IPS DF 19.7 (cell line): Measurements from ENCODE around the gene AGFG2.

Experiments
- DNase-seq: peaks from one replicate; pipeline ENCODE4 v3.0.0-alpha.2; 2013; ENCODE audit warnings: low read depth, low spot score

AGFG2 gene

GRCh38 chr7:100572949-100573675 lies 34.1 kb downstream of the AGFG2 start:
- no peak for DNase-seq

- DNase-seq: no peak
These were observed 34.8 kb downstream of the AGFG2 start, which contains the start of gene SAP25 for GRCh38 chr7:100573691-100574361. TSS of gene SAP25 (minus strand) at chr7:100573900. CDS start at chr7:100573742, 158 bp downstream.

DNA sequence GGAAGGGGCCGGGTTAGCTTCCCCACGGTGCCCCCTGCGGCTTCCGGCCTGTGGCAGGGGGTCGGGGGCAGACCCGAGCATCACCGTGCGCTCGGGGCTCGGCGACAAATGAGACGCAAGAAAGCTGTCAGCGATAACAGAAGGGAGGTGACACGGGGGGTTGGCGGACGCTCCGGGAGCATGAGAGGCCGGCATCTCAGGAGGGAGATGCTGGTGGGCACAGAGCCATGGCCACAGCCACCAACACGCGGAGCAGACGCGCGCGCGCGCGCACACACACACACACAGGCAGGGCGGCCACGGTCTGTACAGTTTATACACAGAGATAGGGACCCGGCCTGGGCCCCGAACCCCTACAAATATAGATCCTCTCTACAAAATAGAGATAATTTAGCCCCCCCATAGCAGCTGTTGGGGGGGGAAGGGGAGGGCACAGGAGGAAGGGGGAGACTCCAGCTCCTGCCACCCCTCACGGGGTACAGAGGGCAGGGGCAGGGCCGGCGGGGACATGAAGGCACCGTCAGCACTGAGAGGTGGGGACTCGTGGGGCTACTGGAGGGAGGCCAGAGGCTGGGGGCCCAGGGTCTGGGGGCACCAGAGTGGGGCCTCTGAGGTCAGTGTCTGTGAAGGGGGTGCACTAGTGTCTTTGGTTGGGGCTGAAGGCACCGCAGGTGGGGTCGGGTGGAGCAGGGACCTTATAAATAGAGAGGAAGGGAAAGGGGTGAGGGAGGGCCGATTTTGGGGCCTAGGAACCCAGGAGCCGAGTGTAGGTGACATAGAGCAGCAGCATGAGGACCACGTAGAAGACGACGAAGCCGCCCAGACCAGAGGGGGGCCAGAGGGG lies 35.6 kb downstream of the AGFG2 start:
- no peak for DNase-seq

GRCh38 chr7:100575206-100575631 lies 36.2 kb downstream of the AGFG2 start:
- no peak for DNase-seq

DNA sequence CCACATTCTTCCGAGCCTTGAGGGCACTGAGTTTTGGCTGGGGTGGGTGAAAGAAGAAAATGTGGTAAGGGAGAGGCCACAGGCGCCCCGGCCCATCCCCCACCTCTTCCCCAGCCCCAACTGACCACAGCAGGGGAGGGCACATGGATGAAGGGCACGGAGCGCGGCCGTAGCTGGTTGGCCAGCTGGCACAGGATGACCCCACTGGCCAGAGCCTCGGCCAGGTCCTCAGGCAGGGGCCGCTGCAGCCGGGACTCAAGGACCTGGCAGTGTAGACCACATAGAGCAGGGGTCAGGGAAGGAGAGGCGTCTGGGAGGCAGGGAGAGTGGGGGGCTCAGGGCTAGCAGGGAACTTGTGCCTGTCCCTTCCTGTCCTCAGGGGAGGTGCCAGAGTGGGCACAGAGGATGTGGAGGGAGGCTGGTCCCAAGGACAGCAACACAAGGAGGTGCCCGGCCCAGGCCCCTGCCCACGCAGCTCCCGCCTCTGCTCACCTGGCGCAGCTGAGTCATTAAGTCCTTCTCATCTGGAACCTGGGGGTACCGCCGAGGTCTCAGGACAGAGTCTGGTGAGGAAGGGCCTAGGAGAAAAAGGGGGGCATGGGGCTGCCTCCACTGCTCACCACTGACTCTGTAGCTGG lies 36.9 kb downstream of the AGFG2 start:
- no peak for DNase-seq

- no peak for DNase-seq
These were observed 37.5 kb downstream of the AGFG2 start for GRCh38 chr7:100576384-100576993.

GRCh38 chr7:100577103-100577502 lies 38.1 kb downstream of the AGFG2 start:
- DNase-seq: no peak

DNA sequence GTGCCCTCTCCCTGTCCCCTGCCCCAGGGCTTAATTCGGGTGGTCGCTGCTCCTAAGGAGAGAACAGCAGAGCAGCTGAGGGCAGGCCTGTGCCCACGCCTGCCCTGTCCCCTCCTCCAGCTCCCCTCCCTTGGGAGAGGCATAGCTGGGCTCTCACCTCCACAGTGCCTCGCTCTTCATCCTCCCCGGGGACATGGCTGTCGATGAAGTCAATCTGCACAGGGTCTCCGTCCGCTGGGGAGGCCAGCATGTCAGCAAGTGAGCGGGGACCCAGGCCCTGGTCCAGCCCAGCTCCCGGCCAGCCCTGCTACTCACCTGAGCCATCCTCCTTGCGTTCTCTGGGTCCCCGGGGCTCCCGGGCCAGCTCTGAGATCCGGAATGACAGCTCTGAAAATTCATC lies 38.5 kb downstream of the AGFG2 start:
- no peak for DNase-seq

DNA sequence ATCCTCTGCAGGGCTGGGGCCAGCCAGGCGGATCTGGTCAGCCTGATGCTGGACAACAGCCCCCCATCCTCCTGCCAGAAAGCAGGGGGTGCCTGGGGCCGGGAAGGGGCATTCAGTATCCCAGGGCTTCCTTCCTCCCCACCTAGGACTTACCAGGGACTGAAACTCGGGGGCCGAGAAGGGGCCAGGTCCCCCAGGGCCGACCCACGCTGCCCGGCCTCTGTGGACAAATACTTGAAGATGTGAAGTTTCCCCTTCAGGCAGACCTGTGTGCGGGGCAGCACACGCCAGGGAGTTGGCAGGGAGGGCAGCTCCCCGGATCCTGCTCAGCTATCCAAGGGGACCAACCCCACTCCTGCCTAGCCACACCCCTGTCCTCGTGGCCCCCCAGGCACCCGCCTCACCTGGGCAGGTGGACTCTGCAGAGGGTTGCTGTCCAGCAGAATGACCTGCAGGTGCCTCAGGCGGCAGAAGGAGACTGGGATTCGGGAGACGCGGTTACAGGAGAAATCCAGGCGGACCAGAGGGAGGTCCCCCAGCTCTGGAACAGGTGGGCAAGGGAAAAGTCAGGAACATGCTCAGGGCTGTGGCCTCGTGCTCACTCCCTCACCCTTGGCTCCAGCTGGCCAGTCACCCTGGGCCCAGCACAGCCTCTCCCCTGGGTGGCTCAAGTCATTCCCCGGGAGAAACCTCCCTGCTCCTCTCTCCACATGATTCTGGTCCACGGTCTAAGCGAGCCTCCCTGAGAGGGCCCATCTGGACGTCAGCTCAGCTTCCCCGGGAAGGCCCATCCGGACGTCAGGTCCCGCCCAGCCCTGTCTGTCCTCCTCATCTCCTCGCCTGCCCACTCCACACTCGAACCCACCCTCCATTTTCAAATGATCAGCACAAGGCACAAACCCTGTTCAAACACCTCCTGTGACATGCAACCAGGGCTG lies 39.5 kb downstream of the AGFG2 start:
- no peak for DNase-seq

DNA sequence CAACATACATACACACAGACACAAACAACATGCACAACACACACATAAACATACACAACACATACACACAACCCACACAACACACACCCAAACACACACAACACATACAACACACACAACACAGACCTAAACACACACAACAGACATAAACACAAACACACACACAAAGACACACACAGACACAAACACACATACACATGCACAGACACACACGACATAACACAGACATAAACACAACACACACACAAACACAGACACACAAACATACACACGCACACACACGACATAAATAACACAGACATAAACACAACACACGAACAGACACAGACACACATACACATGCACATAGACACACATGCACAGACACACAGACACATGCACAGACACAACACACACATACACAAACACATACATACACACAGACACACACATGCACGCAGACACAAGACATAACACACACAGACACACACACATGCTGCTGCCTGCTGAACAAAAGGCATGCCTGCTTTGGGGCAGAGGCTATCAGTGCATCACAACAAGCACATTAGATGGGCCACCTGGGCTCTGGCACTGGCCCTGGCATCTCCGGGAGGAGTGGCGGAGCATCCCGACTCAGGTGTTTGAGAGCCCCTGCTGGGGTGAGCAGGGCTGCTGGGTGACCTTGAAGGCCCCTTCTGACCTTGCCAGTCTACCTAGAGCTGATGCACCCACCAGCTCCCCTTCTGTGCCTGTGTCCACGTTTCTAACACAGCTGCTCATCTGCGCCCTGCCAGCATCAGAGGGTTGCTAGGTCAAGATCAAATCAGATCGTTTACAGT lies 41.7 kb downstream of the AGFG2 start:
- no peak for DNase-seq

GRCh38 chr7:100582041-100582579 lies 43.1 kb downstream of the AGFG2 start:
- DNase-seq: no peak

DNA sequence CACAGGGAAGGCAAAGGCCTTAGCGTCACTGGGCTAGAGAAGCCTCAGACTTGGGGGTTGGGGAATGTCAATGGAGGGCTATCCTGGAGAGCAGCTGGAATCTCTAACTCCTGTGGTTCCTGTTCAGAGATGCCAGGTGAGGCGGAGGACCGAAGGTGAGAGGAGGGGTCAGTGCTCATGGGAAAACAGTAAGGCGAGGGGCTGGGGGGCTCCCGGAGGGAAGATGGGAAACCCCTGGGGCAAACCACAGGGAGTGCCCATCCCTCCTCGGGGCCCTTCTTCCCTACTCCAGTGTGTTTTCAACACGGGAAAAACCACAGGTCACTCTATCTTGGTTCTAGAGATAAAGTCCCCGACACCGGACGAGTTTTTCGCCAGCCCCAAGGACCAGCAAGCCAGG lies 43.6 kb downstream of the AGFG2 start:
- DNase-seq: no peak

DNA sequence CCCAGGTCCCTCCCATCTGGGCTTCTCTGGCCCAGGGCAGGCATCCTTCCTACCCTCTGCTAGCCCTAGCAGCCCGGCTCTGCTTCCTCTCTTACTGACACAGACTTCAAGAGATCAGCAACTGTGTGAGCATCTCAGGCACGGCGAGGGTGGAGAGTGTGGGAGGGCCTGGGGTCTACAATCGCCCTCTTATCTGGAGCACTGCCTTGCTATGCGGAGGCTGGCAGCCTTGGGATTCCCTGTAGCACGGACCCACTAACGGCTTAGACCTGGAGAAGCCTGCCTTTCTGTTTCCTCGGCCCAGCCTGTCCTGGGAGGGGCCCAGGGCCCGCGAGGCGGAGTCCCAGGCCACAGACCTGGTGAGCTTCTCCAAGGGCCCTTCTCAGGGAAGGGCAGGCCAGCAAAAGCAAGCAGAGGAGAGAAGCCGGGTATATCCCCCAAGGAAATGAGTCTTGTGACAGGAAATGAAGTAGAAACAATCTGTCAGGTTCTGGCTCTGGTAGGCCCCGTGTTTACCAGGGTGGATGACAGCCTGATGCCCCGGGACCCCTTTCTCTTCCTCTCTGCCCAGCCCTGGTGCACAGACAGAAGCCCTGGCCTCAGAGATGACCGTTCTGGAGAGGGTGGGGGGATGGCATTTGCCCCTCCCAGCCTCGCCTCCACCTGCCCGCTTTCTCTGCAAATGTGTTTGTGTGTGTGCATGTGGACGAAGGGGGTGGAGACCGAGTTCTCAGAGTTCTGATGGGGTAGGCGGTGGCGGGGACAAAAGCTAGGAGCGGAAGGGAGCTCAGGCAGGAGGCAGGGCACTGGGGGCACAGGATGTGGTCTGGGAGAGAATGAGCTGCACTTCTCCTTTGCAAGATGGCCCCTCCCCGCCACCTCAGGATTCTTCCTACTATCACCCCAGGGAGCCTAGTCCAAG lies 44.4 kb downstream of the AGFG2 start:
- DNase-seq: no peak

GRCh38 chr7:100584054-100584682 lies 45.2 kb downstream of the AGFG2 start:
- DNase-seq: no peak

GRCh38 chr7:100584683-100585510 lies 45.9 kb downstream of the AGFG2 start:
- DNase-seq: no peak

DNA sequence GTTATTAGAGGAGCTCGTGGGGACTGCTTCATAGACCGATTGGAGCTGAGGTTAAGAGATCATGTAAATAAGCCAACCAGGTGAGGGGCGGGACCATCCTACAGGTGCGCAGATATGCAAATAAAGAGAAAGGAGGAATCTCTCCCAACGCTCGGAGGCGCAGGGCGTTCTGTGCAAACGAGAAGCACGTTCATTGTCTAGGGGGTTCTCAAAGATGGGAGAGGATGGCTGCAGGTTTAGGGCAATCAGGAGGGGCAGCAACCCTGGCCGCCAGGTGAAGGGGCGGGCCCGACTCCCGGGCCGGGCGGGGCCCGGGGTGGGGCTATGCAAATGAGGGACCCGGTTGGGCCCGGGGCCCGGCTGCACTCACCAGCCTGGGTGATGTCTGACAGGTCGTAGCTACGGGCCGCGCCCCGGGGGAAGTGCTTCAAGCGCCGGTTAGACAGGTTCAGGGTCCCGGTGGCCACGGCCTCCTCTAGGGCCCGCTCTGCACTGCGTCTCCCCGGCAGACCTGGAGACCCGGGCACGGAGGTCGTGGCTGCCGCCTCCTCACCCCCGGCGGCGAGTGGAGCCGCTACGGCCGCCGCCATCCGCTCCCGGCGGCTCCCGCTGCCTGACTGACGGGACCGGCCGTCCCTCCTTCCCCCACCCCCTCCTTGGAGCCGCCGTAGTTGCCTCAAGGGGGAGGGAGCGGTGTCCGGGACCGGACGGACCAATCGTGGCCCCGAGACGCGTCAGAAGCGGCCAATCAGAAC lies 46.7 kb downstream of the AGFG2 start, which contains the start of gene LRCH4:
Gene LRCH4 (minus strand): TSS at position 619 of the 755 bp plus-strand sequence. CDS start 29 bp downstream, at position 590.
- DNase-seq: no peak
